HG03575 (cell line): ENCODE measurements around the gene TOP2B.

Experiments used
- ATAC-seq: cut with Tn5 transposase; IDR thresholded peaks from one replicate; pipeline ENCODE4 v1.9.1; 2021; ENCODE audit not compliant: unreplicated experiment, insufficient number of reproducible peaks, low FRiP score; ENCODE audit errors: extremely low read depth

The TOP2B gene

GRCh38 chr3:25664812-25665314 lies at the start of gene TOP2B:
Gene TOP2B (minus strand): TSS chr3:25664907. CDS start chr3:25664297, 610 bp downstream.
- peak; percentile 75 for ATAC-seq

GRCh38 chr3:25713341-25713985 lies 48.8 kb upstream of the TOP2B start:
- no peak for ATAC-seq

GRCh38 chr3:25711090-25711489 lies 46.4 kb upstream of the TOP2B start:
- no peak for ATAC-seq

- ATAC-seq, result no peak
Measured at GRCh38 chr3:25708036-25708435, 43.3 kb upstream of the TOP2B start.

- ATAC-seq, result no peak
Measured at GRCh38 chr3:25707268-25707926, 42.7 kb upstream of the TOP2B start.

GRCh38 chr3:25706213-25706612 lies 41.5 kb upstream of the TOP2B start:
- ATAC-seq, result no peak

- ATAC-seq, result no peak
Measured at GRCh38 chr3:25697553-25697952, 32.8 kb upstream of the TOP2B start.

- no peak for ATAC-seq
Measured at GRCh38 chr3:25695731-25696420, 31.2 kb upstream of the TOP2B start.

GRCh38 chr3:25693238-25693637 lies 28.5 kb upstream of the TOP2B start:
- ATAC-seq, result no peak

- no peak for ATAC-seq
Measured at GRCh38 chr3:25692341-25692740, 27.6 kb upstream of the TOP2B start.

- no peak for ATAC-seq
Measured at GRCh38 chr3:25690768-25691533, 26.2 kb upstream of the TOP2B start.

GRCh38 chr3:25689226-25689625 lies 24.5 kb upstream of the TOP2B start:
- no peak for ATAC-seq

- ATAC-seq, result no peak
Measured at GRCh38 chr3:25687742-25688141, 23.0 kb upstream of the TOP2B start.

- no peak for ATAC-seq
Measured at GRCh38 chr3:25686766-25687165, 22.1 kb upstream of the TOP2B start.

GRCh38 chr3:25683882-25684281 lies 19.2 kb upstream of the TOP2B start:
- ATAC-seq, result no peak

- ATAC-seq, result no peak
Measured at GRCh38 chr3:25683410-25683809, 18.7 kb upstream of the TOP2B start.

GRCh38 chr3:25679642-25680302 lies 15.1 kb upstream of the TOP2B start:
- ATAC-seq, result no peak

- no peak for ATAC-seq
Measured at GRCh38 chr3:25679166-25679565, 14.5 kb upstream of the TOP2B start.

- ATAC-seq, result no peak
Measured at GRCh38 chr3:25678581-25678980, 13.9 kb upstream of the TOP2B start.
